ENCODE results near the gene GDF11.

The GDF11 gene

GRCh38 chr12:55741931-55742680, 816 bp upstream of the GDF11 start:
- DNase-seq (ENCODE audit: low spot score): no peak
- in situ Hi-C loops (cut with MboI; ENCODE audit: low sequenced_read_pairs, unreplicated experiment): no loop called here
- TF ChIP-seq CTCF (IDR thresholded peaks at IDR 0.05; ENCODE audit: borderline replicate concordance, control extremely low read depth, extremely low read depth, insufficient read depth, missing control alignments): no peak

- peak; percentile 37 for TF ChIP-seq CTCF (IDR thresholded peaks at IDR 0.05; ENCODE audit: borderline replicate concordance, control extremely low read depth, extremely low read depth, insufficient read depth, missing control alignments)
- DNase-seq (ENCODE audit: low spot score): peak; percentile 80
- in situ Hi-C loops (cut with MboI; ENCODE audit: low sequenced_read_pairs, unreplicated experiment): no loop called here
Observed at GRCh38 chr12:55743406-55744339, 751 bp downstream of the GDF11 start.

- in situ Hi-C loops (cut with MboI; ENCODE audit: low sequenced_read_pairs, unreplicated experiment): no loop called here
- no peak for DNase-seq (ENCODE audit: low spot score)
- no peak for TF ChIP-seq CTCF (IDR thresholded peaks at IDR 0.05; ENCODE audit: borderline replicate concordance, control extremely low read depth, extremely low read depth, insufficient read depth, missing control alignments)
Observed at GRCh38 chr12:55744340-55745030, 1.6 kb downstream of the GDF11 start.

- in situ Hi-C loops (cut with MboI; ENCODE audit: low sequenced_read_pairs, unreplicated experiment): no loop called here
- TF ChIP-seq CTCF (IDR thresholded peaks at IDR 0.05; ENCODE audit: borderline replicate concordance, control extremely low read depth, extremely low read depth, insufficient read depth, missing control alignments): no peak
- DNase-seq (ENCODE audit: low spot score): no peak
Observed at GRCh38 chr12:55745361-55746173, 2.6 kb downstream of the GDF11 start.

GRCh38 chr12:55746174-55746912, 3.4 kb downstream of the GDF11 start:
- in situ Hi-C loops (cut with MboI; ENCODE audit: low sequenced_read_pairs, unreplicated experiment): no loop called here

More at GRCh38 chr12:55746174-55746912, 3.4 kb downstream of the GDF11 start:
- DNase-seq (ENCODE audit: low spot score): no peak
- TF ChIP-seq CTCF (IDR thresholded peaks at IDR 0.05; ENCODE audit: borderline replicate concordance, control extremely low read depth, extremely low read depth, insufficient read depth, missing control alignments): no peak
